HEK293 (cell line): ENCODE results near the gene CYBA.
A peak's percentile ranks its signal among the peaks of the same experiment; 100 is the strongest.

Experiments
- CTCF ChIA-PET: fragments of 350-600 bp; formaldehyde crosslinking; extraction: SDS; loops from one replicate; lab custom pipeline; 2021; ENCODE audit warnings: antibody characterized with exemption; lab: Yijun Ruan, JAX
- POLR2A ChIA-PET: fragments of 300-600 bp; formaldehyde crosslinking; extraction: SDS; loops from one replicate; lab custom pipeline; 2020; ENCODE audit warnings: antibody characterized with exemption, inconsistent platforms; lab: Yijun Ruan, JAX
- H3K27ac ChIP-seq: fragments of 200-500 bp; sonication (Bioruptor generic); 2 replicates; pipeline ENCODE4 v1.5.1; 2014; ENCODE audit warnings: low read depth, low read length, control low read depth, inconsistent platforms; ENCODE audit errors: extremely low read depth
- H3K36me3 ChIP-seq, 2 experiments: fragments of 200-500 bp in 1 of 2; sonication (Bioruptor generic) in 1 of 2; 1 replicate in 1 of 2; 2 replicates in 1 of 2; pipeline ENCODE4 v1.5.1; 2014 to 2017; ENCODE audit warnings: inconsistent platforms in 2 of 2, low read length in 2 of 2; ENCODE audit not compliant: control insufficient read depth in 2 of 2, insufficient read depth in 1 of 2
- H3K4me1 ChIP-seq: fragments of 200-500 bp; sonication (Bioruptor generic); 2 replicates; pipeline ENCODE4 v1.5.1; 2014; ENCODE audit warnings: mild to moderate bottlenecking, low read length, inconsistent platforms; ENCODE audit not compliant: control insufficient read depth, insufficient read depth
- H3K4me3 ChIP-seq: 2 replicates; pipeline ENCODE4 v1.5.1; 2011; ENCODE audit warnings: low read depth, mild to moderate bottlenecking, control low read depth, low read length, moderate library complexity
- H3K9me3 ChIP-seq: fragments of 200-500 bp; sonication (Bioruptor generic); 2 replicates; pipeline ENCODE4 v1.5.1; 2014; ENCODE audit warnings: low read depth, low read length, inconsistent platforms; ENCODE audit not compliant: control insufficient read depth, insufficient read depth
- BCL6B ChIP-seq: fragments of 450-650 bp; formaldehyde crosslinking; IDR thresholded peaks from 2 replicates; pipeline ENCODE4 v1.5.1; 2017; ENCODE audit warnings: missing biosample characterization, missing genetic modification characterization
- GLIS1 ChIP-seq: fragments of 450-650 bp; formaldehyde crosslinking; IDR thresholded peaks from 2 replicates; pipeline ENCODE4 v1.5.1; 2016; ENCODE audit warnings: missing biosample characterization, missing genetic modification characterization
- INSM2 ChIP-seq: fragments of 450-650 bp; formaldehyde crosslinking; IDR thresholded peaks from 2 replicates; pipeline ENCODE4 v1.5.1; 2016; ENCODE audit warnings: missing biosample characterization, missing genetic modification characterization
- KLF17 ChIP-seq: fragments of 450-650 bp; formaldehyde crosslinking; IDR thresholded peaks from 2 replicates; pipeline ENCODE4 v1.5.1; 2016; ENCODE audit warnings: missing biosample characterization, missing genetic modification characterization
- KLF7 ChIP-seq: fragments of 450-650 bp; formaldehyde crosslinking; IDR thresholded peaks from 2 replicates; pipeline ENCODE4 v1.5.1; 2016; ENCODE audit warnings: missing biosample characterization, missing genetic modification characterization, borderline replicate concordance
- OSR2 ChIP-seq: fragments of 450-650 bp; formaldehyde crosslinking; IDR thresholded peaks from 2 replicates; pipeline ENCODE4 v1.5.1; 2016; ENCODE audit warnings: missing biosample characterization, missing genetic modification characterization
- PRDM4 ChIP-seq: fragments of 450-650 bp; formaldehyde crosslinking; IDR thresholded peaks from 2 replicates; pipeline ENCODE4 v1.5.1; 2017; ENCODE audit warnings: missing biosample characterization, missing genetic modification characterization
- ZBTB17 ChIP-seq: fragments of 450-650 bp; formaldehyde crosslinking; IDR thresholded peaks from 2 replicates; pipeline ENCODE4 v1.5.1; 2016; ENCODE audit warnings: missing biosample characterization, missing genetic modification characterization
- ZIC2 ChIP-seq: fragments of 450-650 bp; formaldehyde crosslinking; IDR thresholded peaks from 2 replicates; pipeline ENCODE4 v1.5.1; 2016; ENCODE audit warnings: missing biosample characterization, missing genetic modification characterization
- ZNF10 ChIP-seq: fragments of 450-650 bp; formaldehyde crosslinking; IDR thresholded peaks from 2 replicates; pipeline ENCODE4 v1.5.1; 2017; ENCODE audit warnings: missing biosample characterization, missing genetic modification characterization
- ZNF121 ChIP-seq: fragments of 450-650 bp; formaldehyde crosslinking; IDR thresholded peaks from 2 replicates; pipeline ENCODE4 v1.5.1; 2016; ENCODE audit warnings: missing biosample characterization, missing genetic modification characterization
- ZNF16 ChIP-seq: fragments of 450-650 bp; formaldehyde crosslinking; IDR thresholded peaks from 2 replicates; pipeline ENCODE4 v1.5.1; 2016; ENCODE audit warnings: low read depth, missing biosample characterization, missing genetic modification characterization
- ZNF211 ChIP-seq: fragments of 450-650 bp; formaldehyde crosslinking; IDR thresholded peaks from 2 replicates; pipeline ENCODE4 v1.5.1; 2016; ENCODE audit warnings: low read depth, missing biosample characterization, missing genetic modification characterization
- ZNF26 ChIP-seq: fragments of 450-650 bp; formaldehyde crosslinking; IDR thresholded peaks from 2 replicates; pipeline ENCODE4 v1.5.1; 2016; ENCODE audit warnings: missing biosample characterization, missing genetic modification characterization
- ZNF266 ChIP-seq: fragments of 450-650 bp; formaldehyde crosslinking; IDR thresholded peaks from 2 replicates; pipeline ENCODE4 v1.5.1; 2016; ENCODE audit warnings: missing biosample characterization, missing genetic modification characterization, low read depth
- ZNF324 ChIP-seq: fragments of 450-650 bp; formaldehyde crosslinking; IDR thresholded peaks from 2 replicates; pipeline ENCODE4 v1.5.1; 2016; ENCODE audit warnings: missing biosample characterization, missing genetic modification characterization
- ZNF391 ChIP-seq: fragments of 450-650 bp; formaldehyde crosslinking; IDR thresholded peaks from 2 replicates; pipeline ENCODE4 v1.5.1; 2016; ENCODE audit warnings: low read depth, missing biosample characterization, missing genetic modification characterization, borderline replicate concordance
- ZNF555 ChIP-seq: fragments of 450-650 bp; formaldehyde crosslinking; conservative IDR thresholded peaks from 2 replicates; pipeline ENCODE4 v1.5.1; 2017; ENCODE audit warnings: missing biosample characterization, mild to moderate bottlenecking, missing genetic modification characterization, inconsistent platforms
- ZNF571 ChIP-seq: fragments of 450-650 bp; formaldehyde crosslinking; IDR thresholded peaks from 2 replicates; pipeline ENCODE4 v1.5.0; 2017; ENCODE audit warnings: missing biosample characterization, missing genetic modification characterization
- ZNF623 ChIP-seq: fragments of 450-650 bp; formaldehyde crosslinking; IDR thresholded peaks from 2 replicates; pipeline ENCODE4 v1.5.1; 2016; ENCODE audit warnings: missing biosample characterization, missing genetic modification characterization
- ZNF660 ChIP-seq: fragments of 450-650 bp; IDR thresholded peaks from 2 replicates; pipeline ENCODE4 v1.5.1; 2018; ENCODE audit warnings: missing biosample characterization, mild to moderate bottlenecking, missing genetic modification characterization
- ZNF701 ChIP-seq: fragments of 450-650 bp; formaldehyde crosslinking; IDR thresholded peaks from 2 replicates; pipeline ENCODE4 v1.5.1; 2016; ENCODE audit warnings: missing biosample characterization, missing genetic modification characterization
- ZSCAN16 ChIP-seq: fragments of 450-650 bp; formaldehyde crosslinking; IDR thresholded peaks from 2 replicates; pipeline ENCODE4 v1.5.1; 2016; ENCODE audit warnings: missing biosample characterization, missing genetic modification characterization

CYBA gene

GRCh38 chr16:88687676-88688012, 36.8 kb upstream of the CYBA start:
- POLR2A ChIA-PET, result interaction anchor here (0.6 to 1.4 kb wide), 4 partner anchors 25 to 270 kb away, joined by 3 to 7 read pairs (median 4); partner anchors contain the start of gene MVD
- no peak for TF ChIP-seq PRDM4 (tag by site-specific recombination)
- peak; percentile 97 for TF ChIP-seq ZNF121 (tag by site-specific recombination)
- Histone ChIP-seq H3K36me3 (no peaks in the 10 kb centered on the region), H3K4me3 (no peak overlapping the region), H3K9me3 (no peaks in the 10 kb centered on the region), H3K27ac (no peak overlapping the region), H3K4me1 (peaks cover 9% of the 10 kb centered on the region; the same call in 1 of the 2 replicates)
- CTCF ChIA-PET, result interaction anchor here (0.6 to 1.5 kb wide), 6 partner anchors 12 to 838 kb away, joined by 3 to 9 read pairs (median 3); no protein-coding TSS in a partner anchor

GRCh38 chr16:88687254-88687576, 36.4 kb upstream of the CYBA start:
- Histone ChIP-seq H3K9me3 (no peaks in the 10 kb centered on the region), H3K27ac (no peak overlapping the region), H3K4me3 (no peak overlapping the region), H3K36me3 (no peaks in the 10 kb centered on the region), H3K4me1 (peaks cover 9% of the 10 kb centered on the region; the same call in 1 of the 2 replicates)
- CTCF ChIA-PET, result interaction anchor here (0.7 to 1.5 kb wide), 5 partner anchors 13 to 50 kb away, joined by 3 to 9 read pairs (median 3); no protein-coding TSS in a partner anchor
- TF ChIP-seq ZNF701 (tag by site-specific recombination), result no peak
- TF ChIP-seq ZNF266 (tag by site-specific recombination), result no peak
- no peak for TF ChIP-seq ZBTB17 (tag by site-specific recombination)
- TF ChIP-seq GLIS1 (tag by site-specific recombination), result peak; percentile 47; the same call in 1 of the 2 replicates
- no peak for TF ChIP-seq BCL6B (tag by site-specific recombination)
- TF ChIP-seq ZNF10 (tag by site-specific recombination), result peak; percentile 49; the same call in 1 of the 2 replicates
- no peak for TF ChIP-seq INSM2 (tag by site-specific recombination)
- TF ChIP-seq ZIC2 (tag by site-specific recombination), result peak; percentile 41
- no peak for TF ChIP-seq ZNF660
- TF ChIP-seq KLF7 (tag by site-specific recombination), result no peak
- TF ChIP-seq ZNF16 (tag by site-specific recombination), result no peak
- TF ChIP-seq ZNF211 (tag by site-specific recombination), result no peak
- POLR2A ChIA-PET, result interaction anchor here (0.6 to 1.4 kb wide), 3 partner anchors 24 to 930 kb away, joined by 3 to 7 read pairs (median 3); partner anchors contain the start of gene MVD

- ChIA-PET CTCF (interaction anchor here (0.7 to 1.5 kb wide), 4 partner anchors 13 to 51 kb away, joined by 3 to 9 read pairs (median 4); no protein-coding TSS in a partner anchor), POLR2A (interaction anchor here (0.6 kb wide), 1 partner anchor 931 kb away, joined by 3 read pairs; no protein-coding TSS in a partner anchor)
- Histone ChIP-seq H3K9me3 (no peaks in the 10 kb centered on the region), H3K4me3 (peak within 1 kb of the TSS; percentile 43), H3K4me1 (peaks cover 9% of the 10 kb centered on the region; the same call in 1 of the 2 replicates), H3K27ac (no peak within 1 kb of the TSS; the same call in 1 of the 2 replicates), H3K36me3 (no peaks in the 10 kb centered on the region)
- no peak for TF ChIP-seq ZNF555 (tag by site-specific recombination)
- no peak for TF ChIP-seq OSR2
- no peak for TF ChIP-seq ZSCAN16 (tag by site-specific recombination)
- TF ChIP-seq ZNF571 (tag by site-specific recombination), result no peak
- no peak for TF ChIP-seq ZNF623 (tag by site-specific recombination)
- TF ChIP-seq ZNF324 (tag by site-specific recombination), result no peak
- TF ChIP-seq ZNF391 (tag by site-specific recombination), result no peak
- peak; percentile 57 for TF ChIP-seq KLF17 (tag by site-specific recombination)
- no peak for TF ChIP-seq ZNF26 (tag by site-specific recombination)
These were observed 35.8 kb upstream of the CYBA start, which contains the start of gene SNAI3 for GRCh38 chr16:88686439-88687253. Gene SNAI3 (minus strand): TSS chr16:88686507. CDS start chr16:88686406, 101 bp downstream.
